WTC11 (cell line): ENCODE results near the gene TANGO6. TPM values are rescaled to one million over a fixed set of nuclear protein-coding genes. Genes with fewer than 3 reads are reported as not detected.
A peak's percentile ranks its signal among the peaks of the same experiment; 100 is the strongest.

Source experiments
- ATAC-seq: fragments of 200-7000 bp; cut with Tn5 transposase; 2 replicates; pipeline ENCODE4 v1.10.0; 2021; ENCODE audit warnings: mild to moderate bottlenecking, moderate library complexity
- CTCF ChIA-PET: fragments of 300-600 bp; sonication (Branson Sonifier 250); formaldehyde crosslinking; loops from one replicate; lab custom pipeline; 2021; ENCODE audit warnings: antibody characterized with exemption; lab: Charles Lee
- POLR2A ChIA-PET: fragments of 350-600 bp; sonication (Branson Sonifier 250); formaldehyde crosslinking; loops from one replicate; lab custom pipeline; 2021; ENCODE audit warnings: antibody characterized with exemption; lab: Charles Lee
- DNase-seq: peaks from one replicate; pipeline ENCODE4 v3.0.0; 2021; ENCODE audit warnings: low spot score
- H3K27ac Mint-ChIP-seq: 2 replicates; pipeline ENCODE4 v1.8.0; 2021; ENCODE audit warnings: mixed read lengths
- H3K27me3 Mint-ChIP-seq: 2 replicates; pipeline ENCODE4 v1.8.0; 2021; ENCODE audit warnings: low read depth, mild to moderate bottlenecking, moderate library complexity, mixed read lengths
- H3K36me3 Mint-ChIP-seq: 2 replicates; pipeline ENCODE4 v1.8.0; 2021; ENCODE audit warnings: mixed read lengths
- H3K4me1 Mint-ChIP-seq: 2 replicates; pipeline ENCODE4 v1.8.0; 2022; ENCODE audit warnings: mixed read lengths
- H3K4me3 Mint-ChIP-seq: 2 replicates; pipeline ENCODE4 v1.8.0; 2021; ENCODE audit warnings: mild to moderate bottlenecking, moderate library complexity, mixed read lengths
- H3K9me3 Mint-ChIP-seq: 2 replicates; pipeline ENCODE4 v1.8.0; 2021; ENCODE audit warnings: mixed read lengths
- ATF3 ChIP-seq: sonication (generic); formaldehyde crosslinking; conservative IDR thresholded peaks from 2 replicates; pipeline ENCODE4 v1.8.1; 2022; ENCODE audit warnings: mild to moderate bottlenecking, missing genetic modification reagents
- ELF4 ChIP-seq: sonication (generic); formaldehyde crosslinking; IDR thresholded peaks from 2 replicates; pipeline ENCODE4 v1.8.1; 2022; ENCODE audit warnings: low read depth, mild to moderate bottlenecking, moderate library complexity, missing genetic modification reagents
- GABPB1 ChIP-seq: sonication (generic); formaldehyde crosslinking; IDR thresholded peaks from 2 replicates; pipeline ENCODE4 v1.8.1; 2023; ENCODE audit warnings: mild to moderate bottlenecking, missing genetic modification reagents
- GTF2I ChIP-seq: fragments of 250-450 bp; sonication (Bioruptor Pico); conservative IDR thresholded peaks from 2 replicates; pipeline ENCODE4 v1.4.0; 2021; ENCODE audit warnings: mild to moderate bottlenecking
- HMGA2 ChIP-seq: fragments of 250-450 bp; sonication (Bioruptor Pico); IDR thresholded peaks from 2 replicates; pipeline ENCODE4 v1.4.0; 2021; ENCODE audit warnings: mild to moderate bottlenecking, moderate library complexity
- IRF2 ChIP-seq: sonication (generic); formaldehyde crosslinking; IDR thresholded peaks from 2 replicates; pipeline ENCODE4 v1.8.0; 2022; ENCODE audit warnings: low read depth, missing genetic modification reagents, borderline replicate concordance
- KAT7 ChIP-seq: sonication (generic); formaldehyde crosslinking; IDR thresholded peaks from 2 replicates; pipeline ENCODE4 v1.8.1; 2023; ENCODE audit warnings: missing genetic modification reagents, mild to moderate bottlenecking, borderline replicate concordance
- MLX ChIP-seq: sonication (generic); formaldehyde crosslinking; IDR thresholded peaks from 2 replicates; pipeline ENCODE4 v1.8.1; 2023; ENCODE audit warnings: mild to moderate bottlenecking, missing genetic modification reagents, moderate library complexity
- RORB ChIP-seq: fragments of 250-450 bp; sonication (Bioruptor Pico); IDR thresholded peaks from 2 replicates; pipeline ENCODE4 v1.9.0; 2021; ENCODE audit warnings: mild to moderate bottlenecking
- SMAD4 ChIP-seq: sonication (generic); formaldehyde crosslinking; IDR thresholded peaks from 2 replicates; pipeline ENCODE4 v1.8.0; 2022; ENCODE audit warnings: mild to moderate bottlenecking, missing genetic modification reagents
- SOX15 ChIP-seq: fragments of 250-450 bp; sonication (Bioruptor Pico); IDR thresholded peaks from 2 replicates; pipeline ENCODE4 v1.9.0; 2021; ENCODE audit warnings: mild to moderate bottlenecking
- SP1 ChIP-seq: sonication (generic); formaldehyde crosslinking; conservative IDR thresholded peaks from 2 replicates; pipeline ENCODE4 v1.8.1; 2022; ENCODE audit warnings: missing genetic modification reagents
- TCF7 ChIP-seq: sonication (generic); formaldehyde crosslinking; IDR thresholded peaks from 2 replicates; pipeline ENCODE4 v1.8.0; 2022; ENCODE audit warnings: mild to moderate bottlenecking, low read depth, missing genetic modification reagents, moderate library complexity
- USF2 ChIP-seq: sonication (generic); formaldehyde crosslinking; IDR thresholded peaks from 2 replicates; pipeline ENCODE4 v1.8.1; 2023; ENCODE audit warnings: mild to moderate bottlenecking, missing genetic modification reagents, moderate library complexity
- ZNF416 ChIP-seq: fragments of 250-450 bp; sonication (Bioruptor Pico); IDR thresholded peaks from 2 replicates; pipeline ENCODE4 v1.9.0; 2021; ENCODE audit warnings: mild to moderate bottlenecking, inconsistent platforms
- ZNF423 ChIP-seq: fragments of 250-450 bp; sonication (Bioruptor Pico); IDR thresholded peaks from 2 replicates; pipeline ENCODE4 v2.1.2; 2022; ENCODE audit warnings: mild to moderate bottlenecking, moderate library complexity
- ZNF532 ChIP-seq: fragments of 250-450 bp; sonication (Bioruptor Pico); IDR thresholded peaks from 2 replicates; pipeline ENCODE4 v1.9.0; 2021; ENCODE audit warnings: mild to moderate bottlenecking, borderline replicate concordance
- total RNA-seq: library from RNA; stranded (reverse); gene quantifications from 3 replicates; pipeline ENCODE4 v1.2.3, GENCODE V29; 2021

The TANGO6 gene
- total RNA-seq, 1 experiment from 2014 or later: 15.6 TPM

- Mint-ChIP-seq H3K27ac (peak overlapping the region; percentile 71), H3K36me3 (no peaks in the 10 kb centered on the region), H3K27me3 (peaks cover 8% of the 10 kb centered on the region), H3K4me1 (peaks cover 62% of the 10 kb centered on the region), H3K9me3 (no peaks in the 10 kb centered on the region), H3K4me3 (no peak overlapping the region)
- POLR2A ChIA-PET: no interaction called here
- CTCF ChIA-PET: no interaction called here
- DNase-seq (no peak), ATAC-seq (no peak)
- TF ChIP-seq ZNF416 (CRISPR knock-in tag) (no peak), ZNF423 (no peak), ELF4 (CRISPR knock-in tag) (no peak), SP1 (CRISPR knock-in tag) (no peak), USF2 (no peak)
These were observed 226.2 kb downstream of the TANGO6 start for GRCh38 chr16:69069504-69069903.

- CTCF ChIA-PET: interaction anchor here (2.4 kb wide), 1 partner anchor 42 kb away, joined by 11 read pairs; no protein-coding TSS in a partner anchor
- H3K36me3 Mint-ChIP-seq: no peaks in the 10 kb centered on the region
- POLR2A ChIA-PET: no interaction called here
- H3K4me3 Mint-ChIP-seq: no peak overlapping the region
- ATAC-seq: no peak
- no peak for DNase-seq
- no peak for TF ChIP-seq IRF2 (CRISPR knock-in tag)
- no peak for TF ChIP-seq MLX (CRISPR knock-in tag)
- no peak for TF ChIP-seq SP1 (CRISPR knock-in tag)
- no peak for TF ChIP-seq GABPB1 (CRISPR knock-in tag)
- TF ChIP-seq SOX15: no peak
- no peak for TF ChIP-seq ATF3 (CRISPR knock-in tag)
- no peak for TF ChIP-seq TCF7 (CRISPR knock-in tag)
- TF ChIP-seq GTF2I (CRISPR knock-in tag): no peak
- TF ChIP-seq ZNF532: no peak
- no peak for TF ChIP-seq RORB (CRISPR knock-in tag)
- TF ChIP-seq HMGA2 (CRISPR knock-in tag): no peak
- TF ChIP-seq SMAD4 (CRISPR knock-in tag): no peak
- TF ChIP-seq, all 79 proteins: peak for 0
- H3K27me3 Mint-ChIP-seq: peaks cover 1% of the 10 kb centered on the region
- peaks cover 51% of the 10 kb centered on the region for H3K4me1 Mint-ChIP-seq
- peak overlapping the region; percentile 89 for H3K27ac Mint-ChIP-seq
- H3K9me3 Mint-ChIP-seq: no peaks in the 10 kb centered on the region
These were observed 227.7 kb downstream of the TANGO6 start for GRCh38 chr16:69071036-69071435.

- peak overlapping the region; percentile 96 for H3K27ac Mint-ChIP-seq
- no peak for TF ChIP-seq KAT7 (CRISPR knock-in tag)
- no peak for TF ChIP-seq ZNF423
- CTCF ChIA-PET: interaction anchor here (0.6 to 2.4 kb wide), 8 partner anchors 21 to 229 kb away, joined by 3 to 11 read pairs (median 4); partner anchors contain the start of gene HAS3
- POLR2A ChIA-PET: interaction anchor here (0.5 to 2.2 kb wide), 5 partner anchors 17 to 259 kb away, joined by 4 to 6 read pairs (median 4); partner anchors contain the start of gene HAS3
- no peaks in the 10 kb centered on the region for H3K9me3 Mint-ChIP-seq
- H3K4me1 Mint-ChIP-seq: peaks cover 63% of the 10 kb centered on the region
- DNase-seq (no peak), ATAC-seq (no peak; the same call in 1 of the 2 replicates)
- H3K4me3 Mint-ChIP-seq: peak overlapping the region; percentile 55
- no peaks in the 10 kb centered on the region for H3K36me3 Mint-ChIP-seq
- H3K27me3 Mint-ChIP-seq: no peaks in the 10 kb centered on the region
These were observed 229.3 kb downstream of the TANGO6 start for GRCh38 chr16:69072640-69072974.
